SK-N-SH treated with all-trans-retinoic acid at 6 μM for 48 hours (cell line): ENCODE data around the gene TFAP2B.
A peak's percentile ranks its signal among the peaks of the same experiment; 100 is the strongest.

ENCODE experiments used
- ATAC-seq: fragments of 200-7000 bp; cut with Tn5 transposase; 3 replicates; pipeline ENCODE4 v1.9.1; 2020; ENCODE audit warnings: mild to moderate bottlenecking, moderate library complexity
- ARNTL ChIP-seq: fragments of 450-650 bp; formaldehyde crosslinking; IDR thresholded peaks from 2 replicates; pipeline ENCODE4 v1.5.0; 2020; ENCODE audit warnings: low read depth, mild to moderate bottlenecking, moderate library complexity, borderline replicate concordance
- BACH2 ChIP-seq: fragments of 250-450 bp; sonication (Bioruptor Pico); IDR thresholded peaks from 2 replicates; pipeline ENCODE4 v1.9.0; 2021; ENCODE audit warnings: mild to moderate bottlenecking, borderline replicate concordance
- ESRRG ChIP-seq: fragments of 250-450 bp; sonication (Bioruptor Pico); IDR thresholded peaks from 2 replicates; pipeline ENCODE4 v1.6.1; 2021; ENCODE audit warnings: mild to moderate bottlenecking
- GLIS3 ChIP-seq: fragments of 250-450 bp; sonication (Bioruptor Pico); IDR thresholded peaks from 2 replicates; pipeline ENCODE4 v1.5.0; 2020; ENCODE audit warnings: mild to moderate bottlenecking, moderate library complexity
- ISL1 ChIP-seq: fragments of 250-450 bp; sonication (Bioruptor Pico); IDR thresholded peaks from 2 replicates; pipeline ENCODE4 v2.1.2; 2022; ENCODE audit warnings: mild to moderate bottlenecking, moderate library complexity
- OSR1 ChIP-seq: fragments of 250-450 bp; sonication (Bioruptor Pico); IDR thresholded peaks from 2 replicates; pipeline ENCODE4 v1.8.0; 2022; ENCODE audit warnings: moderate library complexity, mild to moderate bottlenecking, inconsistent platforms
- PPARA ChIP-seq: fragments of 250-450 bp; sonication (Bioruptor Pico); IDR thresholded peaks from 2 replicates; pipeline ENCODE4 v1.5.0; 2020; ENCODE audit warnings: mild to moderate bottlenecking, borderline replicate concordance
- SNAI2 ChIP-seq: fragments of 250-450 bp; sonication (Bioruptor Pico); IDR thresholded peaks from 2 replicates; pipeline ENCODE4 v1.5.0; 2020; ENCODE audit warnings: mild to moderate bottlenecking, moderate library complexity
- TCF4 ChIP-seq: fragments of 250-450 bp; sonication (Bioruptor Pico); IDR thresholded peaks from 2 replicates; pipeline ENCODE4 v1.8.0; 2021; ENCODE audit warnings: mild to moderate bottlenecking, moderate library complexity, borderline replicate concordance
- TOX ChIP-seq: fragments of 250-450 bp; sonication (Bioruptor Pico); IDR thresholded peaks from 2 replicates; pipeline ENCODE4 v1.8.0; 2021; ENCODE audit warnings: mild to moderate bottlenecking, moderate library complexity, borderline replicate concordance
- ZC3H10 ChIP-seq: fragments of 250-450 bp; sonication (Bioruptor Pico); IDR thresholded peaks from 2 replicates; pipeline ENCODE4 v1.5.1; 2021; ENCODE audit warnings: mild to moderate bottlenecking, moderate library complexity
- ZFP3 ChIP-seq: fragments of 250-450 bp; sonication (Bioruptor Pico); IDR thresholded peaks from 2 replicates; pipeline ENCODE4 v1.5.0; 2020; ENCODE audit warnings: mild to moderate bottlenecking, moderate library complexity
- ZNF565 ChIP-seq: fragments of 450-650 bp; formaldehyde crosslinking; conservative IDR thresholded peaks from 2 replicates; pipeline ENCODE4 v1.5.0; 2020; ENCODE audit warnings: low read depth, mild to moderate bottlenecking, moderate library complexity
- ZNF70 ChIP-seq: fragments of 450-650 bp; formaldehyde crosslinking; IDR thresholded peaks from 2 replicates; pipeline ENCODE4 v1.5.0; 2020; ENCODE audit warnings: mild to moderate bottlenecking, moderate library complexity
- TF ChIP-seq, protein P1 (sequence below): fragments of 250-450 bp; sonication (Bioruptor Pico); IDR thresholded peaks from 2 replicates; pipeline ENCODE4 v1.5.1; 2020; ENCODE audit warnings: low read depth, mild to moderate bottlenecking, moderate library complexity
- TF ChIP-seq, protein P2 (sequence below): fragments of 250-450 bp; sonication (Bioruptor Pico); IDR thresholded peaks from 2 replicates; pipeline ENCODE4 v1.8.0; 2021; ENCODE audit warnings: low read depth, mild to moderate bottlenecking, moderate library complexity, borderline replicate concordance
- TF ChIP-seq, protein P3 (sequence below): fragments of 250-450 bp; sonication (Bioruptor Pico); IDR thresholded peaks from 2 replicates; pipeline ENCODE4 v1.5.1; 2021; ENCODE audit warnings: mild to moderate bottlenecking, moderate library complexity
- TF ChIP-seq, protein P4 (sequence below): fragments of 250-450 bp; sonication (Bioruptor Pico); IDR thresholded peaks from 2 replicates; pipeline ENCODE4 v1.8.0; 2020; ENCODE audit warnings: mild to moderate bottlenecking, moderate library complexity, borderline replicate concordance
- TF ChIP-seq, protein P5 (sequence below): fragments of 250-450 bp; sonication (Bioruptor Pico); IDR thresholded peaks from 2 replicates; pipeline ENCODE4 v1.5.0; 2020; ENCODE audit warnings: mild to moderate bottlenecking, moderate library complexity

The TFAP2B gene

DNA sequence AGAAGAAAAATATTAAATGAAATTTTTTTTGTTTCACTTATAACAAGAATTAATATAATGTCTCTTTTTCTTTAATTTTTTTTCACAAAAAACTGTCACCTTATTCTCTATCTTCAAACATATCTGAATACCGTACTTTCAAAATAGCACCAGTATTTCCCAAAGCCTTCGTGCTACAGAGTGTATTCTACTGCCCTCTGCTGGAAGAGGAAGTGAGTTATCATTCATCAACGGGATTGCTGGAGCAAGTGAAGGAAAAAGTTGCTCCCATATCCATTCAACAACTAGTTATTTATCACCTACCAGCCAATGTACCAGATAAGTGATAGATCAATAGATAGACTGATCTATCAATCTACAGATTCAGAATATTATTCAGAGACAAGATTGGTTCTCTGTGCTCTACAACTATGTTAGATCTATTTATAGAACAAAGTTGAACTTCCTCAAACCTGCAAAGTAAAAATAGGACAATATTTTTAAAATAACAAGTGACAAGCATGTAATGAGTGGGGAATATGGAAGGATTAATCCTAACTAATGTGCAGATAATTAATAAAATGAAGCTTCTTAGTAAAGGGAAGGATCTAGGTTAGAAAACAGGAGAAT lies 26.7 kb upstream of the TFAP2B start:
- ATAC-seq = peak; percentile 71

DNA sequence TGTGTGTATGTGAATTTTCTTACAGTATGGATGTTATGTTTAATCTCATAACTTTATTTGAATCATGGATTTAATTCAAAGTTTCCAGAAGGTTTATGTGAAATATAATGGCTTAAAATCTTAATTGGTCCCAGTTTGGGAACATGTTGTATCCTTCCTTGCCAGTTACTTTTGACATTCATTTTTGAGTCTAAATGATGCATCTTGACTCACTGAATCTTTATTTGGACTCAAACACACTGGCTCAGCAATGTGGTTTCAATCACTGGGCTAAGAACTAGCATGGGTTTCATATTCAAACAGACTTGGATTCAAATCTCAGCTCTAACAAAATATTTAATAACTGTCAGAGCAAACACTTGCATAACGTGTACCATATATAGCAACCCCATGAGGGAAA lies 25.9 kb upstream of the TFAP2B start:
- TF ChIP-seq ZFP3 (no peak), ISL1 (CRISPR knock-in tag) (no peak), TCF4 (no peak), ZNF70 (CRISPR knock-in tag) (no peak), OSR1 (CRISPR knock-in tag) (no peak), TOX (CRISPR knock-in tag) (no peak), ARNTL (CRISPR knock-in tag) (no peak), PPARA (no peak), SNAI2 (CRISPR knock-in tag) (no peak), BACH2 (CRISPR knock-in tag) (no peak), ZNF565 (CRISPR knock-in tag) (no peak), ZC3H10 (no peak), ESRRG (CRISPR knock-in tag) (no peak), GLIS3 (CRISPR knock-in tag) (no peak)
- TF ChIP-seq, protein P1, sequence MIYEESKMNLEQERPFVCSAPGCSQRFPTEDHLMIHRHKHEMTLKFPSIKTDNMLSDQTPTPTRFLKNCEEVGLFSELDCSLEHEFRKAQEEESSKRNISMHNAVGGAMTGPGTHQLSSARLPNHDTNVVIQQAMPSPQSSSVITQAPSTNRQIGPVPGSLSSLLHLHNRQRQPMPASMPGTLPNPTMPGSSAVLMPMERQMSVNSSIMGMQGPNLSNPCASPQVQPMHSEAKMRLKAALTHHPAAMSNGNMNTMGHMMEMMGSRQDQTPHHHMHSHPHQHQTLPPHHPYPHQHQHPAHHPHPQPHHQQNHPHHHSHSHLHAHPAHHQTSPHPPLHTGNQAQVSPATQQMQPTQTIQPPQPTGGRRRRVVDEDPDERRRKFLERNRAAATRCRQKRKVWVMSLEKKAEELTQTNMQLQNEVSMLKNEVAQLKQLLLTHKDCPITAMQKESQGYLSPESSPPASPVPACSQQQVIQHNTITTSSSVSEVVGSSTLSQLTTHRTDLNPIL (CRISPR knock-in tag) = no peak
- TF ChIP-seq, protein P2, sequence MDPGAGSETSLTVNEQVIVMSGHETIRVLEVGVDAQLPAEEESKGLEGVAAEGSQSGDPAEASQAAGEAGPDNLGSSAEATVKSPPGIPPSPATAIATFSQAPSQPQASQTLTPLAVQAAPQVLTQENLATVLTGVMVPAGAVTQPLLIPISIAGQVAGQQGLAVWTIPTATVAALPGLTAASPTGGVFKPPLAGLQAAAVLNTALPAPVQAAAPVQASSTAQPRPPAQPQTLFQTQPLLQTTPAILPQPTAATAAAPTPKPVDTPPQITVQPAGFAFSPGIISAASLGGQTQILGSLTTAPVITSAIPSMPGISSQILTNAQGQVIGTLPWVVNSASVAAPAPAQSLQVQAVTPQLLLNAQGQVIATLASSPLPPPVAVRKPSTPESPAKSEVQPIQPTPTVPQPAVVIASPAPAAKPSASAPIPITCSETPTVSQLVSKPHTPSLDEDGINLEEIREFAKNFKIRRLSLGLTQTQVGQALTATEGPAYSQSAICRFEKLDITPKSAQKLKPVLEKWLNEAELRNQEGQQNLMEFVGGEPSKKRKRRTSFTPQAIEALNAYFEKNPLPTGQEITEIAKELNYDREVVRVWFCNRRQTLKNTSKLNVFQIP (CRISPR knock-in tag) = no peak
- TF ChIP-seq, protein P3, sequence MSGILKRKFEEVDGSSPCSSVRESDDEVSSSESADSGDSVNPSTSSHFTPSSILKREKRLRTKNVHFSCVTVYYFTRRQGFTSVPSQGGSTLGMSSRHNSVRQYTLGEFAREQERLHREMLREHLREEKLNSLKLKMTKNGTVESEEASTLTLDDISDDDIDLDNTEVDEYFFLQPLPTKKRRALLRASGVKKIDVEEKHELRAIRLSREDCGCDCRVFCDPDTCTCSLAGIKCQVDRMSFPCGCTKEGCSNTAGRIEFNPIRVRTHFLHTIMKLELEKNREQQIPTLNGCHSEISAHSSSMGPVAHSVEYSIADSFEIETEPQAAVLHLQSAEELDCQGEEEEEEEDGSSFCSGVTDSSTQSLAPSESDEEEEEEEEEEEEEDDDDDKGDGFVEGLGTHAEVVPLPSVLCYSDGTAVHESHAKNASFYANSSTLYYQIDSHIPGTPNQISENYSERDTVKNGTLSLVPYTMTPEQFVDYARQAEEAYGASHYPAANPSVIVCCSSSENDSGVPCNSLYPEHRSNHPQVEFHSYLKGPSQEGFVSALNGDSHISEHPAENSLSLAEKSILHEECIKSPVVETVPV (CRISPR knock-in tag) = no peak

More for the DNA sequence above, 26.7 kb upstream of the TFAP2B start:
- TF ChIP-seq TCF4 = no peak
- no peak for TF ChIP-seq ISL1 (CRISPR knock-in tag)
- TF ChIP-seq TOX (CRISPR knock-in tag) = no peak
- TF ChIP-seq, protein P3 (CRISPR knock-in tag) = no peak
- no peak for TF ChIP-seq BACH2 (CRISPR knock-in tag)
- no peak for TF ChIP-seq OSR1 (CRISPR knock-in tag)
- TF ChIP-seq PPARA = no peak
- TF ChIP-seq, protein P4, sequence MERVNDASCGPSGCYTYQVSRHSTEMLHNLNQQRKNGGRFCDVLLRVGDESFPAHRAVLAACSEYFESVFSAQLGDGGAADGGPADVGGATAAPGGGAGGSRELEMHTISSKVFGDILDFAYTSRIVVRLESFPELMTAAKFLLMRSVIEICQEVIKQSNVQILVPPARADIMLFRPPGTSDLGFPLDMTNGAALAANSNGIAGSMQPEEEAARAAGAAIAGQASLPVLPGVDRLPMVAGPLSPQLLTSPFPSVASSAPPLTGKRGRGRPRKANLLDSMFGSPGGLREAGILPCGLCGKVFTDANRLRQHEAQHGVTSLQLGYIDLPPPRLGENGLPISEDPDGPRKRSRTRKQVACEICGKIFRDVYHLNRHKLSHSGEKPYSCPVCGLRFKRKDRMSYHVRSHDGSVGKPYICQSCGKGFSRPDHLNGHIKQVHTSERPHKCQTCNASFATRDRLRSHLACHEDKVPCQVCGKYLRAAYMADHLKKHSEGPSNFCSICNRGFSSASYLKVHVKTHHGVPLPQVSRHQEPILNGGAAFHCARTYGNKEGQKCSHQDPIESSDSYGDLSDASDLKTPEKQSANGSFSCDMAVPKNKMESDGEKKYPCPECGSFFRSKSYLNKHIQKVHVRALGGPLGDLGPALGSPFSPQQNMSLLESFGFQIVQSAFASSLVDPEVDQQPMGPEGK (CRISPR knock-in tag) = no peak
- TF ChIP-seq, all 23 proteins: peak for 0

DNA sequence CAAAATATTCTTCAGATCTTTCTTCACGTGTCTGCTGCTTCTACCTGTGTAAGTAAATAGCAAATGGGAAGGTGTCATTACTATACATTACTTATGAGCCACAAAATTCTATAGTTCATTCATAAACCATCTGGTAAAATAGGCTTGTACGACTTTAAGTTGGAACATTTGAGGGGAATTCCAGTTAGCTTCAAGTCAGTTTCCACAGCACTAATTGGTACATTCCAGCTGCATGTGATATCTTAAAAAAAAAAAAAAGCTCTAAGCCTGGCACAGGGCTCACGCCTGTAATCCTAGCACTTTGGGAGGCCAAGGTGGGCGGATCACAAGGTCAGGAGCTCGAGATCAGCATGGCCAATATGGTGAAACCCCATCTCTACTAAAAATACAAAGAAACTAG lies 23.1 kb upstream of the TFAP2B start:
- TF ChIP-seq, protein P5, sequence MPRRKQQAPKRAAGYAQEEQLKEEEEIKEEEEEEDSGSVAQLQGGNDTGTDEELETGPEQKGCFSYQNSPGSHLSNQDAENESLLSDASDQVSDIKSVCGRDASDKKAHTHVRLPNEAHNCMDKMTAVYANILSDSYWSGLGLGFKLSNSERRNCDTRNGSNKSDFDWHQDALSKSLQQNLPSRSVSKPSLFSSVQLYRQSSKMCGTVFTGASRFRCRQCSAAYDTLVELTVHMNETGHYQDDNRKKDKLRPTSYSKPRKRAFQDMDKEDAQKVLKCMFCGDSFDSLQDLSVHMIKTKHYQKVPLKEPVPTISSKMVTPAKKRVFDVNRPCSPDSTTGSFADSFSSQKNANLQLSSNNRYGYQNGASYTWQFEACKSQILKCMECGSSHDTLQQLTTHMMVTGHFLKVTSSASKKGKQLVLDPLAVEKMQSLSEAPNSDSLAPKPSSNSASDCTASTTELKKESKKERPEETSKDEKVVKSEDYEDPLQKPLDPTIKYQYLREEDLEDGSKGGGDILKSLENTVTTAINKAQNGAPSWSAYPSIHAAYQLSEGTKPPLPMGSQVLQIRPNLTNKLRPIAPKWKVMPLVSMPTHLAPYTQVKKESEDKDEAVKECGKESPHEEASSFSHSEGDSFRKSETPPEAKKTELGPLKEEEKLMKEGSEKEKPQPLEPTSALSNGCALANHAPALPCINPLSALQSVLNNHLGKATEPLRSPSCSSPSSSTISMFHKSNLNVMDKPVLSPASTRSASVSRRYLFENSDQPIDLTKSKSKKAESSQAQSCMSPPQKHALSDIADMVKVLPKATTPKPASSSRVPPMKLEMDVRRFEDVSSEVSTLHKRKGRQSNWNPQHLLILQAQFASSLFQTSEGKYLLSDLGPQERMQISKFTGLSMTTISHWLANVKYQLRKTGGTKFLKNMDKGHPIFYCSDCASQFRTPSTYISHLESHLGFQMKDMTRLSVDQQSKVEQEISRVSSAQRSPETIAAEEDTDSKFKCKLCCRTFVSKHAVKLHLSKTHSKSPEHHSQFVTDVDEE = no peak
- TF ChIP-seq GLIS3 (CRISPR knock-in tag) (no peak), ARNTL (CRISPR knock-in tag) (no peak), TCF4 (no peak), TOX (CRISPR knock-in tag) (no peak)
- TF ChIP-seq, protein P1 (CRISPR knock-in tag) = no peak

More for the DNA sequence above, 25.9 kb upstream of the TFAP2B start:
- no peak for ATAC-seq

More for the DNA sequence above, 23.1 kb upstream of the TFAP2B start:
- no peak for ATAC-seq
